ENCODE data around the gene SPTBN1. TPM values are rescaled to one million over a fixed set of nuclear protein-coding genes. Genes with fewer than 3 reads are reported as not detected.
A peak's percentile ranks its signal among the peaks of the same experiment; 100 is the strongest.

SPTBN1 gene
- total RNA-seq, 3 donors from 2014 or later (not counting 1 experiment from before 2014, with no cell fraction given): 65.7 to 142 (median 68.3) TPM

GRCh38 chr2:54608224-54608623 lies 152.1 kb downstream of the SPTBN1 start:
- H3K27me3 Mint-ChIP-seq (ENCODE audit: low read depth in 2 of 2): no peaks in the 10 kb centered on the region
- peaks cover 26 to 71% of the 10 kb centered on the region in 2 donors for H3K4me1 Mint-ChIP-seq
- no peak overlapping the region for H3K27ac ChIP-seq (ENCODE audit: low read length)
- no peak overlapping the region for H3K4me3 ChIP-seq (ENCODE audit: low read length)
- H3K27ac Mint-ChIP-seq: no peak overlapping the region
- no peaks in the 10 kb centered on the region for H3K9me3 ChIP-seq (ENCODE audit: control insufficient read depth, insufficient read depth, low read length)
- 95% methylated on average over 3 of the region's 3 CpGs for WGBS (ENCODE audit: insufficient coverage)
- TF ChIP-seq, protein P1, sequence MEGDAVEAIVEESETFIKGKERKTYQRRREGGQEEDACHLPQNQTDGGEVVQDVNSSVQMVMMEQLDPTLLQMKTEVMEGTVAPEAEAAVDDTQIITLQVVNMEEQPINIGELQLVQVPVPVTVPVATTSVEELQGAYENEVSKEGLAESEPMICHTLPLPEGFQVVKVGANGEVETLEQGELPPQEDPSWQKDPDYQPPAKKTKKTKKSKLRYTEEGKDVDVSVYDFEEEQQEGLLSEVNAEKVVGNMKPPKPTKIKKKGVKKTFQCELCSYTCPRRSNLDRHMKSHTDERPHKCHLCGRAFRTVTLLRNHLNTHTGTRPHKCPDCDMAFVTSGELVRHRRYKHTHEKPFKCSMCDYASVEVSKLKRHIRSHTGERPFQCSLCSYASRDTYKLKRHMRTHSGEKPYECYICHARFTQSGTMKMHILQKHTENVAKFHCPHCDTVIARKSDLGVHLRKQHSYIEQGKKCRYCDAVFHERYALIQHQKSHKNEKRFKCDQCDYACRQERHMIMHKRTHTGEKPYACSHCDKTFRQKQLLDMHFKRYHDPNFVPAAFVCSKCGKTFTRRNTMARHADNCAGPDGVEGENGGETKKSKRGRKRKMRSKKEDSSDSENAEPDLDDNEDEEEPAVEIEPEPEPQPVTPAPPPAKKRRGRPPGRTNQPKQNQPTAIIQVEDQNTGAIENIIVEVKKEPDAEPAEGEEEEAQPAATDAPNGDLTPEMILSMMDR (IDR thresholded peaks at IDR 0.05): no peak
- H3K9me3 Mint-ChIP-seq: no peaks in the 10 kb centered on the region
- no peak overlapping the region for H3K4me3 Mint-ChIP-seq
- ATAC-seq (no peak), DNase-seq (no peak)
- peaks cover 11% of the 10 kb centered on the region for H3K36me3 ChIP-seq (ENCODE audit: control insufficient read depth, insufficient read depth, low read length)
- peaks cover 18% of the 10 kb centered on the region for H3K4me1 ChIP-seq (ENCODE audit: control insufficient read depth, insufficient read depth, low read length)
- intact Hi-C loops (cut with micrococcal nuclease): no loop called here
- H3K27me3 ChIP-seq (ENCODE audit: control insufficient read depth, insufficient read depth, low read length): no peaks in the 10 kb centered on the region
- H3K36me3 Mint-ChIP-seq: no peaks in the 10 kb centered on the region

DNA sequence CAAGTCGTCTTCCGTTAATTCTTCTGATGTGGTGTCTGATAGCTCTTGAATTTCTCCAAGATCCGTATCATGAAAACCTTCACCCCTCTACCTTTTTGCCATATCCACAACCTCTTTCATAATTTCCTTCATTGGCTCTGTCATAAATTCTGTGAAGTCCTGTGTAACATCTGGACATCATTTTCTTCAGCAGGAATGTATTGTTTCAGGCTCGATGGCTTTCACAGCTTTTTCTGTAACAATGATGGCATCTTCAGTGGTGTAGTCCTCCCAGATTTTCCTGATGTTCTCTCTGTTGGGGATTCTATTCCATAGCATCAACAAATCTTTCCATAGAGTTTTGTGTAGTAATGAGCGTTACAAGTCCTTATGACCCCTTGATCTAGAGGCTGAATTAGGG lies 153.1 kb downstream of the SPTBN1 start:
- Histone ChIP-seq H3K4me3 (ENCODE audit: low read length) (no peak overlapping the region), H3K9me3 (ENCODE audit: control insufficient read depth, insufficient read depth, low read length) (no peaks in the 10 kb centered on the region), H3K4me1 (ENCODE audit: control insufficient read depth, insufficient read depth, low read length) (peaks cover 9% of the 10 kb centered on the region), H3K27ac (ENCODE audit: low read length) (no peak overlapping the region), H3K27me3 (ENCODE audit: control insufficient read depth, insufficient read depth, low read length) (no peaks in the 10 kb centered on the region), H3K36me3 (ENCODE audit: control insufficient read depth, insufficient read depth, low read length) (peaks cover 11% of the 10 kb centered on the region)
- no peak for ATAC-seq
- WGBS (ENCODE audit: insufficient coverage): 100% methylated on average over 5 of the region's 5 CpGs
- peaks cover 22 to 63% of the 10 kb centered on the region in 2 donors for H3K4me1 Mint-ChIP-seq
- intact Hi-C loops (cut with micrococcal nuclease): no loop called here
- no peaks in the 10 kb centered on the region for H3K9me3 Mint-ChIP-seq
- DNase-seq: no peak
- H3K4me3 Mint-ChIP-seq: no peak overlapping the region
- no peaks in the 10 kb centered on the region for H3K27me3 Mint-ChIP-seq (ENCODE audit: low read depth in 2 of 2)
- H3K36me3 Mint-ChIP-seq: no peaks in the 10 kb centered on the region
- H3K27ac Mint-ChIP-seq: peak overlapping the region in 1 of 2 donors; percentile 12
- TF ChIP-seq, protein P1 (IDR thresholded peaks at IDR 0.05): no peak

DNA sequence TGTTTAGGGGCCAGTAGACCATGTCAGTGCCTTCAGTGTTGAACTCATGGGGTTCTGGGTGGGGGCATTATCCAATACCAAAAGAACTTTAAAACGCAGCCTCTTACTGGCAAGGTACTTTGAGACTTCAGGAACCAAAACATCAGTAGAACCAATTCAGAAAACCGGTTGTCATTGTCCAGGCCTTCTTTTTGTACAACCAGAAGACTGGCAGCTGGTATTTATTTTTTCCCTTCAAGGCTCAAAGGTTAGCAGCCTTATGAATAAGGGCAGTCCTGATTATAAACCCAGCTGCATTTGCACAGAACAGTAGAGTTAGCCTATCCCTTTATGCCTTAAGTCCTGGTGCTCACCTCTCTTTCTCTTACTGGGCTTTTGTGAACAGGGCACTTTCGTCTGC lies 153.5 kb downstream of the SPTBN1 start:
- Histone ChIP-seq H3K4me1 (ENCODE audit: control insufficient read depth, insufficient read depth, low read length) (peaks cover 5% of the 10 kb centered on the region), H3K36me3 (ENCODE audit: control insufficient read depth, insufficient read depth, low read length) (peaks cover 11% of the 10 kb centered on the region), H3K4me3 (ENCODE audit: low read length) (no peak overlapping the region), H3K27ac (ENCODE audit: low read length) (no peak overlapping the region), H3K9me3 (ENCODE audit: control insufficient read depth, insufficient read depth, low read length) (no peaks in the 10 kb centered on the region), H3K27me3 (ENCODE audit: control insufficient read depth, insufficient read depth, low read length) (no peaks in the 10 kb centered on the region)
- Mint-ChIP-seq H3K9me3 (no peaks in the 10 kb centered on the region), H3K27ac (peak overlapping the region in 1 of 2 donors; percentile 45), H3K4me3 (no peak overlapping the region), H3K27me3 (ENCODE audit: low read depth in 2 of 2) (no peaks in the 10 kb centered on the region), H3K36me3 (no peaks in the 10 kb centered on the region), H3K4me1 (peaks cover 18 to 58% of the 10 kb centered on the region in 2 donors)
- intact Hi-C loops (cut with micrococcal nuclease): no loop called here
- TF ChIP-seq, protein P1 (IDR thresholded peaks at IDR 0.05): no peak
- DNase-seq (no peak), ATAC-seq (no peak)
- WGBS (ENCODE audit: insufficient coverage): 92% methylated on average over 3 of the region's 3 CpGs

GRCh38 chr2:54610700-54611099 lies 154.6 kb downstream of the SPTBN1 start:
- H3K4me3 Mint-ChIP-seq: no peak overlapping the region
- H3K27me3 Mint-ChIP-seq (ENCODE audit: low read depth in 2 of 2): no peaks in the 10 kb centered on the region
- H3K4me3 ChIP-seq (ENCODE audit: low read length): no peak overlapping the region
- no peaks in the 10 kb centered on the region for H3K36me3 Mint-ChIP-seq
- H3K27ac Mint-ChIP-seq: no peak overlapping the region
- no peak for DNase-seq
- ATAC-seq: no peak
- intact Hi-C loops (cut with micrococcal nuclease): no loop called here
- no peaks in the 10 kb centered on the region for H3K27me3 ChIP-seq (ENCODE audit: control insufficient read depth, insufficient read depth, low read length)
- peaks cover 17% of the 10 kb centered on the region for H3K36me3 ChIP-seq (ENCODE audit: control insufficient read depth, insufficient read depth, low read length)
- peaks cover 8 to 55% of the 10 kb centered on the region in 2 donors for H3K4me1 Mint-ChIP-seq
- no peaks in the 10 kb centered on the region for H3K9me3 ChIP-seq (ENCODE audit: control insufficient read depth, insufficient read depth, low read length)
- no peak overlapping the region for H3K27ac ChIP-seq (ENCODE audit: low read length)
- TF ChIP-seq, protein P1 (IDR thresholded peaks at IDR 0.05): no peak
- no peaks in the 10 kb centered on the region for H3K4me1 ChIP-seq (ENCODE audit: control insufficient read depth, insufficient read depth, low read length)
- H3K9me3 Mint-ChIP-seq: no peaks in the 10 kb centered on the region
- WGBS (ENCODE audit: insufficient coverage): 71% methylated on average over 1 of the region's 1 CpG

Data from natural killer cell (primary cell).